Endothelial cell of umbilical vein (primary cell): Measurements from ENCODE around the gene UBE2G1. TPM values are rescaled to one million over a fixed set of nuclear protein-coding genes. Genes with fewer than 3 reads are reported as not detected.

ENCODE experiments used
- BruUV-seq: library from RNA; stranded (reverse); fragments of 400-500 nt; replicated peaks from 2 replicates; lab custom pipeline; 2021; lab: Mats Ljungman, UMichigan
- CTCF ChIA-PET: fragments of 300-600, 350-600 bp; sonication (Branson Sonifier 250); formaldehyde crosslinking; loops from one replicate; lab custom pipeline; 2021; ENCODE audit warnings: antibody characterized with exemption, inconsistent platforms; lab: Charles Lee
- POLR2A ChIA-PET: fragments of 300-600, 350-600 bp; sonication (Branson Sonifier 250); formaldehyde crosslinking; loops from one replicate; lab custom pipeline; 2021; ENCODE audit warnings: antibody characterized with exemption, inconsistent platforms; lab: Charles Lee
- DNase-seq: peaks from one replicate; pipeline ENCODE4 v3.0.0-alpha.2; 2011; ENCODE audit warnings: low read depth, low spot score
- FAIRE-seq: peaks from 2 replicates; lab custom pipeline; 2011; peaks lifted over from hg19 to GRCh38; lab: Jason Lieb, UNC
- H2AFZ ChIP-seq: 2 replicates; pipeline ENCODE4 v1.6.0; 2012; ENCODE audit warnings: low read depth, low read length, control low read depth, inconsistent platforms
- H3K27ac ChIP-seq: 2 replicates; pipeline ENCODE4 v1.5.1; 2011; ENCODE audit warnings: low read depth, mild to moderate bottlenecking, control low read depth, low read length, moderate library complexity; ENCODE audit not compliant: insufficient read depth
- H3K27me3 ChIP-seq, 2 experiments: 2 replicates each; pipeline versions ENCODE4 v1.6.0 to v1.6.1; 2011; ENCODE audit warnings: low read length in 2 of 2, mixed read lengths in 1 of 2; ENCODE audit not compliant: control insufficient read depth in 2 of 2, insufficient read depth in 2 of 2
- H3K36me3 ChIP-seq, 2 experiments: 2 replicates in 1 of 2; 3 replicates in 1 of 2; pipeline ENCODE4 v1.5.1; 2011; ENCODE audit warnings: low read length in 2 of 2, mild to moderate bottlenecking in 1 of 2, moderate library complexity in 1 of 2; ENCODE audit not compliant: control insufficient read depth in 2 of 2, insufficient read depth in 2 of 2; ENCODE audit errors: extremely low read depth in 1 of 2
- H3K4me1 ChIP-seq: 3 replicates; pipeline ENCODE4 v1.5.1; 2011; ENCODE audit warnings: mild to moderate bottlenecking, low read length; ENCODE audit not compliant: control insufficient read depth, insufficient read depth; ENCODE audit errors: extremely low read depth
- H3K4me2 ChIP-seq: 2 replicates; pipeline ENCODE4 v1.6.1; 2011; ENCODE audit warnings: low read length, control low read depth, mixed read lengths; ENCODE audit not compliant: insufficient read depth
- H3K4me3 ChIP-seq, 3 experiments: fragments of 200-600 bp in 1 of 3; sonication (generic), shearing (Covaris generic) in 1 of 3; replicated peaks in 1 of 3; 2 replicates each; pipeline ENCODE4 v1.5.1; 2011 to 2016; ENCODE audit warnings: control low read depth in 3 of 3, low read length in 3 of 3, mild to moderate bottlenecking in 2 of 3, inconsistent platforms in 1 of 3, low read depth in 1 of 3, moderate library complexity in 1 of 3; ENCODE audit not compliant: insufficient read depth in 1 of 3
- H3K79me2 ChIP-seq: 2 replicates; pipeline ENCODE4 v1.6.0; 2012; ENCODE audit warnings: low read length, inconsistent platforms; ENCODE audit not compliant: control insufficient read depth, insufficient read depth
- H3K9ac ChIP-seq: replicated peaks from 2 replicates; pipeline ENCODE3; 2011; ENCODE audit warnings: low read length, control low read depth; ENCODE audit not compliant: insufficient read depth; ENCODE audit errors: extremely low read depth
- H3K9me1 ChIP-seq: replicated peaks from 3 replicates; pipeline ENCODE4 v1.6.0; 2011; ENCODE audit warnings: mild to moderate bottlenecking, low read length; ENCODE audit not compliant: control insufficient read depth, insufficient read depth; ENCODE audit errors: extremely low read depth
- H3K9me3 ChIP-seq: replicated peaks from 2 replicates; pipeline ENCODE4 v1.5.1; 2012; ENCODE audit warnings: low read length, inconsistent platforms; ENCODE audit not compliant: control insufficient read depth, insufficient read depth
- H4K20me1 ChIP-seq: replicated peaks from 2 replicates; pipeline ENCODE3; 2011; ENCODE audit warnings: mild to moderate bottlenecking, low read length; ENCODE audit not compliant: control insufficient read depth, insufficient read depth; ENCODE audit errors: extremely low read depth
- CTCF ChIP-seq, 2 donors: IDR thresholded peaks; 1 replicate in 1 of 2; 2 replicates in 1 of 2; pipeline ENCODE4 v1.5.1; 2011; ENCODE audit warnings: low read length in 2 of 2, mild to moderate bottlenecking in 2 of 2, moderate library complexity in 2 of 2, control low read depth in 1 of 2, inconsistent platforms in 1 of 2, low read depth in 1 of 2; ENCODE audit not compliant: insufficient read depth in 1 of 2; ENCODE audit errors: extremely low read depth in 1 of 2
- EZH2 ChIP-seq: IDR thresholded peaks from 2 replicates; pipeline ENCODE4 v1.6.1; 2012; ENCODE audit warnings: borderline replicate concordance, low read depth, mild to moderate bottlenecking, moderate library complexity, low read length, inconsistent platforms; ENCODE audit not compliant: severe bottlenecking
- FOS ChIP-seq: IDR thresholded peaks from 2 replicates; pipeline ENCODE4 v1.6.1; 2011; ENCODE audit warnings: mild to moderate bottlenecking, low read length, moderate library complexity, borderline replicate concordance; ENCODE audit not compliant: insufficient read depth
- JUN ChIP-seq: IDR thresholded peaks from 2 replicates; pipeline ENCODE4 v1.6.1; 2011; ENCODE audit warnings: borderline replicate concordance, low read depth; ENCODE audit not compliant: insufficient read length, insufficient read depth
- MYC ChIP-seq: IDR thresholded peaks from one replicate; pipeline ENCODE4 v1.6.1; 2011; ENCODE audit warnings: mild to moderate bottlenecking, low read depth, low read length
- POLR2A ChIP-seq: IDR thresholded peaks from 2 replicates; pipeline ENCODE4 v1.6.1; 2012; ENCODE audit warnings: low read depth, mild to moderate bottlenecking, control low read depth, low read length
- POLR2AphosphoS5 ChIP-seq: IDR thresholded peaks from 2 replicates; pipeline ENCODE4 v1.6.1; 2012; ENCODE audit warnings: low read depth, mild to moderate bottlenecking, control low read depth, low read length, moderate library complexity; ENCODE audit not compliant: insufficient read depth
- dilution Hi-C: fragments of 300-500 bp; cut with MboI; formaldehyde crosslinking; loops from one replicate; pipeline ENCODE4 v1.15.0; 2019; ENCODE audit warnings: low sequenced_read_pairs; ENCODE audit not compliant: extremely low pct_ligation_motif_present
- intact Hi-C: fragments of 100-400 bp; cut with micrococcal nuclease; formaldehyde crosslinking; loops from one replicate; pipeline ENCODE4 v1.10.0; 2022
- polyA plus RNA-seq, 4 experiments: library from polyadenylated mRNA; depleted of rRNA in 3 of 4; stranded (reverse) in 3 of 4; unstranded in 1 of 4; fragments of >200 nt; gene quantifications; 2 replicates each; pipeline versions ENCODE4 v1.2.1 to v1.2.3, GENCODE V29; 2011 to 2012; ENCODE audit warnings: missing spikeins in 1 of 4
- total RNA-seq: library from RNA; stranded (reverse); gene quantifications from 2 replicates; pipeline ENCODE4 v1.2.3, GENCODE V29; 2021
- TF ChIP-seq, protein P1 (sequence below): IDR thresholded peaks from 2 replicates; pipeline ENCODE4 v1.6.1; 2011; ENCODE audit not compliant: insufficient read depth, insufficient read length

UBE2G1 gene
- total and polyA plus RNA-seq, 2 donors (not counting 3 experiments of a cell fraction or from before 2014, with no cell fraction given): 29.2 to 79.6 TPM

DNA sequence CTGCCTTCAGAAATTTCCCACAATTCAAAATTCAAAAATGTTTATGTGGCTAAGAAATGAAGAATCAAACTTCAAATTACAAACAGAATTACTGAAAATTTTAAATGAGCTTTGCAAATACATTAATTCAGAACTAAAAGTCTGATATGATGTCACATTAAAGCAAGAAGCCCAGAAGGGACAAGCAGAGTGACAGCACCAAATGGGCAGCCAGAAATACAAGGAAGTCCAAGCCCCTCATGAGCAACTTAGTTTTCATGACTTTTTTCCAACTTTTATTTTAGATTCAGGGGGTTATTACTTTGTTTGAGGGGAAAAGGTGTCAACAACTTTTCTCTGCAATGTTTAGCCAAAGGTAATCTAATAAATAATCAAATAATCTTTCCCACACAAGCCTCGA lies 21.5 kb downstream of the UBE2G1 start:
- Histone ChIP-seq H3K4me2 (no peak overlapping the region), H3K36me3 (no peaks in the 10 kb centered on the region), H4K20me1 (no peaks in the 10 kb centered on the region), H3K9ac (no peak overlapping the region), H3K9me3 (no peaks in the 10 kb centered on the region), H3K9me1 (no peaks in the 10 kb centered on the region), H3K27ac (no peak overlapping the region), H3K27me3 (no peaks in the 10 kb centered on the region), H2AFZ (no peak overlapping the region), H3K79me2 (peaks cover 93% of the 10 kb centered on the region), H3K4me1 (no peaks in the 10 kb centered on the region), H3K4me3 (no peak overlapping the region)
- ChIA-PET CTCF (interaction anchor here (0.7 kb wide), 1 partner anchor 68 kb away, joined by 3 read pairs; no protein-coding TSS in a partner anchor), POLR2A (no interaction called here)
- intact Hi-C loops: no loop called here
- no TSS peak for BruUV-seq
- dilution Hi-C loops: no loop called here
- TF ChIP-seq MYC (no peak), FOS (no peak), CTCF (IDR thresholded peaks at IDR 0.05; ENCODE audit: extremely low read depth in 1 of 2, insufficient read depth in 1 of 2, low read depth in 1 of 2, low read length in 2 of 2) (no peak)
- TF ChIP-seq, protein P1, sequence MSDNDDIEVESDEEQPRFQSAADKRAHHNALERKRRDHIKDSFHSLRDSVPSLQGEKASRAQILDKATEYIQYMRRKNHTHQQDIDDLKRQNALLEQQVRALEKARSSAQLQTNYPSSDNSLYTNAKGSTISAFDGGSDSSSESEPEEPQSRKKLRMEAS: no peak
- DNase-seq (no peak), FAIRE-seq (no peak)

GRCh38 chr17:4342535-4342934 lies 23.9 kb downstream of the UBE2G1 start:
- no peaks in the 10 kb centered on the region for H3K9me3 ChIP-seq
- dilution Hi-C loops: no loop called here
- ChIA-PET POLR2A (no interaction called here), CTCF (interaction anchor here (0.6 to 1.8 kb wide), 4 partner anchors 10 to 38 kb away, joined by 3 to 5 read pairs (median 4); no protein-coding TSS in a partner anchor)
- no peak overlapping the region for H3K9ac ChIP-seq
- H2AFZ ChIP-seq: no peak overlapping the region
- H3K36me3 ChIP-seq: no peaks in the 10 kb centered on the region
- no peak overlapping the region for H3K4me3 ChIP-seq
- H3K9me1 ChIP-seq: no peaks in the 10 kb centered on the region
- peaks cover 96% of the 10 kb centered on the region for H3K79me2 ChIP-seq
- no peak overlapping the region for H3K4me2 ChIP-seq
- no peaks in the 10 kb centered on the region for H3K4me1 ChIP-seq
- no peak for FAIRE-seq
- BruUV-seq: no TSS peak
- no peak overlapping the region for H3K27ac ChIP-seq
- H4K20me1 ChIP-seq: no peaks in the 10 kb centered on the region
- no peaks in the 10 kb centered on the region for H3K27me3 ChIP-seq
- intact Hi-C loops: no loop called here
- DNase-seq: no peak
- TF ChIP-seq POLR2A (no peak), POLR2AphosphoS5 (no peak), EZH2 (no peak), CTCF (IDR thresholded peaks at IDR 0.05; ENCODE audit: extremely low read depth in 1 of 2, insufficient read depth in 1 of 2, low read depth in 1 of 2, low read length in 2 of 2) (no peak), MYC (no peak), JUN (no peak)
